GM21825 (cell line): Measurements from ENCODE around the gene KDM5A.

Experiments
- ATAC-seq: cut with Tn5 transposase; IDR thresholded peaks from one replicate; pipeline ENCODE4 v1.9.1; 2021; ENCODE audit warnings: mild to moderate bottlenecking, moderate library complexity; ENCODE audit not compliant: unreplicated experiment

KDM5A gene

GRCh38 chr12:275812-276211 is 113.3 kb downstream of the KDM5A start:
- ATAC-seq = no peak

- ATAC-seq = no peak
Measured at GRCh38 chr12:273382-273781, 115.7 kb downstream of the KDM5A start.

- no peak for ATAC-seq
Measured at GRCh38 chr12:272942-273341, 116.2 kb downstream of the KDM5A start.

- no peak for ATAC-seq
Measured at GRCh38 chr12:271161-271560, 118.0 kb downstream of the KDM5A start.

GRCh38 chr12:269191-269590 is 119.9 kb downstream of the KDM5A start:
- ATAC-seq = no peak

GRCh38 chr12:268483-268840 is 120.7 kb downstream of the KDM5A start:
- ATAC-seq = no peak

GRCh38 chr12:267581-268482 is 121.3 kb downstream of the KDM5A start:
- no peak for ATAC-seq

GRCh38 chr12:265096-265495 is 124.0 kb downstream of the KDM5A start:
- no peak for ATAC-seq

GRCh38 chr12:264269-264668 is 124.9 kb downstream of the KDM5A start:
- ATAC-seq = no peak

GRCh38 chr12:263574-263973 is 125.5 kb downstream of the KDM5A start:
- ATAC-seq = no peak

GRCh38 chr12:262817-263216 is 126.3 kb downstream of the KDM5A start, which contains the start of gene SLC6A13:
TSS of gene SLC6A13 (minus strand) at chr12:262836. CDS start at chr12:260052, 2,784 bp downstream.
- ATAC-seq = no peak

- ATAC-seq = no peak
Measured at GRCh38 chr12:262113-262512, 127.0 kb downstream of the KDM5A start.

GRCh38 chr12:257521-258321 is 131.4 kb downstream of the KDM5A start:
- no peak for ATAC-seq

- no peak for ATAC-seq
Measured at GRCh38 chr12:256958-257357, 132.2 kb downstream of the KDM5A start.

GRCh38 chr12:256225-256624 is 132.9 kb downstream of the KDM5A start:
- ATAC-seq = no peak

GRCh38 chr12:254912-255311 is 134.2 kb downstream of the KDM5A start:
- no peak for ATAC-seq

- no peak for ATAC-seq
Measured at GRCh38 chr12:254039-254438, 135.1 kb downstream of the KDM5A start.

- no peak for ATAC-seq
Measured at GRCh38 chr12:253116-253831, 135.8 kb downstream of the KDM5A start.

GRCh38 chr12:252636-253035 is 136.5 kb downstream of the KDM5A start:
- no peak for ATAC-seq

GRCh38 chr12:247271-247670 is 141.8 kb downstream of the KDM5A start:
- no peak for ATAC-seq

GRCh38 chr12:243381-243780 is 145.7 kb downstream of the KDM5A start:
- ATAC-seq = no peak
